B cell (primary cell): Measurements from ENCODE around the gene ZFR2. TPM values are rescaled to one million over a fixed set of nuclear protein-coding genes. Genes with fewer than 3 reads are reported as not detected.

Experiments used
- ATAC-seq: fragments of 200-7000 bp; cut with Tn5 transposase; one replicate; pipeline ENCODE4 v1.10.0; 2021; ENCODE audit warnings: low read depth, mild to moderate bottlenecking, moderate number of reproducible peaks, moderate library complexity
- CTCF ChIA-PET: fragments of 350-600 bp; sonication (Branson Sonifier 250); formaldehyde crosslinking; loops from one replicate; lab custom pipeline; 2021; ENCODE audit warnings: antibody characterized with exemption, inconsistent platforms; lab: Charles Lee
- POLR2A ChIA-PET: fragments of 350-600 bp; sonication (Branson Sonifier 250); formaldehyde crosslinking; loops from one replicate; lab custom pipeline; 2021; ENCODE audit warnings: antibody characterized with exemption; lab: Charles Lee
- DNase-seq: peaks from one replicate; pipeline ENCODE4 v3.0.0; 2013
- H2AFZ ChIP-seq: 2 replicates; pipeline ENCODE4 v1.6.1; 2012; ENCODE audit warnings: mild to moderate bottlenecking, low read depth, low read length; ENCODE audit not compliant: insufficient read depth, poor library complexity, severe bottlenecking
- H3K27ac ChIP-seq, 2 donors: 1 replicate in 1 of 2; 2 replicates in 1 of 2; pipeline ENCODE4 v1.5.1; 2012 to 2013; ENCODE audit warnings: low read length in 2 of 2, mild to moderate bottlenecking in 2 of 2, moderate library complexity in 1 of 2
- H3K27me3 ChIP-seq, 4 experiments: fragments of 200-600 bp in 1 of 4; sonication (generic) in 1 of 4; replicated peaks in 1 of 4; 1 replicate in 2 of 4; 2 replicates in 2 of 4; pipeline versions ENCODE4 v1.6.1 to v1.7.0; 2013 to 2016; ENCODE audit warnings: low read length in 3 of 4, mild to moderate bottlenecking in 2 of 4, mixed read lengths in 1 of 4, moderate library complexity in 1 of 4; ENCODE audit not compliant: insufficient read depth in 4 of 4, control insufficient read depth in 3 of 4; ENCODE audit errors: control extremely low read depth in 1 of 4
- H3K36me3 ChIP-seq, 2 experiments: replicated peaks in 1 of 2; 1 replicate in 1 of 2; 2 replicates in 1 of 2; pipeline versions ENCODE4 v1.6.1 to v1.7.1; 2013; ENCODE audit warnings: low read length in 1 of 2; ENCODE audit not compliant: insufficient read depth in 2 of 2, control insufficient read depth in 1 of 2; ENCODE audit errors: control extremely low read depth in 1 of 2, extremely low read depth in 1 of 2
- H3K4me1 ChIP-seq, 2 donors: fragments of 200-600 bp in 1 of 2; sonication (generic) in 1 of 2; 1 replicate in 1 of 2; 2 replicates in 1 of 2; pipeline versions ENCODE4 v1.5.1 to v1.6.1; 2013 to 2017; ENCODE audit warnings: low read length in 2 of 2; ENCODE audit not compliant: control insufficient read depth in 2 of 2, insufficient read depth in 2 of 2
- H3K4me2 ChIP-seq: replicated peaks from 2 replicates; pipeline ENCODE3; 2012; ENCODE audit warnings: mild to moderate bottlenecking, low read depth, low read length; ENCODE audit not compliant: poor library complexity, severe bottlenecking
- H3K4me3 ChIP-seq, 5 experiments: fragments of 200-600 bp in 1 of 5; sonication (generic) in 1 of 5; 1 replicate in 3 of 5; 2 replicates in 2 of 5; pipeline versions ENCODE4 v1.5.1 to v1.7.0; 2011 to 2016; ENCODE audit warnings: low read length in 4 of 5, mild to moderate bottlenecking in 4 of 5, low read depth in 2 of 5, control low read depth in 1 of 5, moderate library complexity in 1 of 5; ENCODE audit not compliant: insufficient read depth in 1 of 5; ENCODE audit errors: control extremely low read depth in 1 of 5, extremely low read depth in 1 of 5
- H3K79me2 ChIP-seq: fragments of 200-600 bp; sonication (generic); one replicate; pipeline ENCODE4 v1.6.0; 2016; ENCODE audit warnings: low read length; ENCODE audit not compliant: control insufficient read depth, insufficient read depth
- H3K9ac ChIP-seq: fragments of 200-600 bp; sonication (generic); 2 replicates; pipeline ENCODE4 v1.6.1; 2017; ENCODE audit warnings: mild to moderate bottlenecking, low read length, moderate library complexity
- H3K9me3 ChIP-seq, 3 donors: one replicate each; pipeline versions ENCODE4 v1.6.1 to v1.7.1; 2013; ENCODE audit warnings: low read length in 2 of 3; ENCODE audit not compliant: control insufficient read depth in 2 of 3, insufficient read depth in 1 of 3; ENCODE audit errors: control extremely low read depth in 1 of 3
- H4K20me1 ChIP-seq: 2 replicates; pipeline ENCODE4 v1.6.0; 2012; ENCODE audit warnings: mild to moderate bottlenecking, low read length; ENCODE audit not compliant: insufficient read depth, control insufficient read depth, poor library complexity, severe bottlenecking
- H3K27ac Mint-ChIP-seq: one replicate; pipeline ENCODE4 v1.8.0; 2021; ENCODE audit warnings: mixed read lengths
- H3K27me3 Mint-ChIP-seq: one replicate; pipeline ENCODE4 v1.8.0; 2021; ENCODE audit warnings: mixed read lengths
- H3K4me1 Mint-ChIP-seq: one replicate; pipeline ENCODE4 v1.8.0; 2021; ENCODE audit warnings: mixed read lengths
- H3K4me3 Mint-ChIP-seq: one replicate; pipeline ENCODE4 v1.8.0; 2021; ENCODE audit warnings: mixed read lengths
- H3K9me3 Mint-ChIP-seq: one replicate; pipeline ENCODE4 v1.8.0; 2022; ENCODE audit warnings: mixed read lengths; ENCODE audit not compliant: insufficient read depth
- EZH2 ChIP-seq: IDR thresholded peaks from 2 replicates; pipeline ENCODE4 v1.6.1; 2012; ENCODE audit warnings: borderline replicate concordance, low read depth, mild to moderate bottlenecking, moderate library complexity, low read length; ENCODE audit not compliant: insufficient read depth, poor library complexity, severe bottlenecking
- WGBS: methylation state at CpG from one replicate; pipeline ENCODE4 v1.1.5; 2013; ENCODE audit warnings: missing lambda C conversion rate; ENCODE audit not compliant: insufficient coverage; 5-methylcytosine and 5-hydroxymethylcytosine counted together
- intact Hi-C: fragments of 100-400 bp; cut with micrococcal nuclease; formaldehyde crosslinking; loops from one replicate; pipeline ENCODE4 v1.10.0; 2022
- polyA plus RNA-seq: library from polyadenylated mRNA; depleted of rRNA; stranded (reverse); fragments of >200 nt; gene quantifications from 2 replicates; pipeline ENCODE4 v1.2.3, GENCODE V29; 2012
- total RNA-seq, 2 donors: library from RNA; stranded (reverse); fragments of 120-200 nt in 1 of 2; gene quantifications; 1 replicate in 1 of 2; 2 replicates in 1 of 2; pipeline versions ENCODE4 v1.2.3 to v1.2.4, GENCODE V29; 2013 to 2022
- TF ChIP-seq, protein P1 (sequence below): fragments of 200-600 bp; IDR thresholded peaks from one replicate; pipeline ENCODE4 v1.8.0; 2022; ENCODE audit warnings: antibody characterized with exemption, mild to moderate bottlenecking

ZFR2 gene
- total and polyA plus RNA-seq, 2 donors (not counting 1 experiment from before 2014, with no cell fraction given), result 0.36 to 0.39 TPM

GRCh38 chr19:3839941-3840340 lies 28.9 kb downstream of the ZFR2 start:
- no peaks in the 10 kb centered on the region for H4K20me1 ChIP-seq
- H3K27ac ChIP-seq, result no peak overlapping the region
- no peak overlapping the region for H3K9ac ChIP-seq
- no peaks in the 10 kb centered on the region for H3K27me3 ChIP-seq
- no peak overlapping the region for H3K27ac Mint-ChIP-seq
- H3K79me2 ChIP-seq, result no peaks in the 10 kb centered on the region
- ATAC-seq (no peak), DNase-seq (no peak)
- no peak overlapping the region for H2AFZ ChIP-seq
- ChIA-PET CTCF (no interaction called here), POLR2A (interaction anchor here (0.6 kb wide), 1 partner anchor 35 kb away, joined by 3 read pairs; no protein-coding TSS in a partner anchor)
- intact Hi-C loops, result no loop called here
- H3K4me1 ChIP-seq, result no peaks in the 10 kb centered on the region
- no peaks in the 10 kb centered on the region for H3K9me3 Mint-ChIP-seq
- H3K36me3 ChIP-seq, result no peaks in the 10 kb centered on the region
- H3K4me3 Mint-ChIP-seq, result no peak overlapping the region
- TF ChIP-seq, protein P1, sequence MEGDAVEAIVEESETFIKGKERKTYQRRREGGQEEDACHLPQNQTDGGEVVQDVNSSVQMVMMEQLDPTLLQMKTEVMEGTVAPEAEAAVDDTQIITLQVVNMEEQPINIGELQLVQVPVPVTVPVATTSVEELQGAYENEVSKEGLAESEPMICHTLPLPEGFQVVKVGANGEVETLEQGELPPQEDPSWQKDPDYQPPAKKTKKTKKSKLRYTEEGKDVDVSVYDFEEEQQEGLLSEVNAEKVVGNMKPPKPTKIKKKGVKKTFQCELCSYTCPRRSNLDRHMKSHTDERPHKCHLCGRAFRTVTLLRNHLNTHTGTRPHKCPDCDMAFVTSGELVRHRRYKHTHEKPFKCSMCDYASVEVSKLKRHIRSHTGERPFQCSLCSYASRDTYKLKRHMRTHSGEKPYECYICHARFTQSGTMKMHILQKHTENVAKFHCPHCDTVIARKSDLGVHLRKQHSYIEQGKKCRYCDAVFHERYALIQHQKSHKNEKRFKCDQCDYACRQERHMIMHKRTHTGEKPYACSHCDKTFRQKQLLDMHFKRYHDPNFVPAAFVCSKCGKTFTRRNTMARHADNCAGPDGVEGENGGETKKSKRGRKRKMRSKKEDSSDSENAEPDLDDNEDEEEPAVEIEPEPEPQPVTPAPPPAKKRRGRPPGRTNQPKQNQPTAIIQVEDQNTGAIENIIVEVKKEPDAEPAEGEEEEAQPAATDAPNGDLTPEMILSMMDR, result no peak
- no peak for TF ChIP-seq EZH2
- no peaks in the 10 kb centered on the region for H3K4me1 Mint-ChIP-seq
- WGBS, result 71% methylated on average over 7 of the region's 13 CpGs
- peaks cover 0 to 3% (median 0%) of the 10 kb centered on the region in 3 donors for H3K9me3 ChIP-seq
- no peak overlapping the region for H3K4me3 ChIP-seq
- H3K27me3 Mint-ChIP-seq, result no peaks in the 10 kb centered on the region
- no peak overlapping the region for H3K4me2 ChIP-seq

DNA sequence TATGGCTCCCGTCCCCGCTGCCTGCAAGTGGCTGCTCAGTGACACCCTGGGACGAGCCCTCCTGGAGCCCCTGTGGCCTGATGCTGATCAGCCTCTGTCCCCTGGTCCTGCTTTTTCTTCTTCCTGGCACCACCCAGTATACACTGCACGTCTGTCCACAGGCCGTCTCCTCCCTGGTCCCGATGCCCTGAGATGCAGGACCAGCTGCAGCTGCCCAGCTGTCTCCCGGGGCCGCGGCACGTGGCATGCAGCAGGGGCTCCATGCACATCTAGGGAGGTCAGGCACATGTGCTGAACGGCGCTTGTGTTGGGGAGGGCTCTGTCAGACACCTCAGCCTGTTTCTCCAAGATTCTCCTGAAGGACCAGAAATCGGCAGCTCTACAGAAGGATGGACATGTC lies 30.2 kb downstream of the ZFR2 start:
- ChIA-PET CTCF (no interaction called here), POLR2A (no interaction called here)
- H3K4me3 Mint-ChIP-seq, result no peak overlapping the region
- ATAC-seq (no peak), DNase-seq (no peak)
- no peaks in the 10 kb centered on the region for H3K36me3 ChIP-seq
- H3K79me2 ChIP-seq, result no peaks in the 10 kb centered on the region
- H3K27ac ChIP-seq, result no peak overlapping the region
- H3K4me3 ChIP-seq, result no peak overlapping the region
- peaks cover 0 to 3% (median 0%) of the 10 kb centered on the region in 3 donors for H3K9me3 ChIP-seq
- no peaks in the 10 kb centered on the region for H4K20me1 ChIP-seq
- no peak overlapping the region for H3K27ac Mint-ChIP-seq
- no peak overlapping the region for H2AFZ ChIP-seq
- H3K4me1 Mint-ChIP-seq, result no peaks in the 10 kb centered on the region
- no peaks in the 10 kb centered on the region for H3K4me1 ChIP-seq
- no peak overlapping the region for H3K4me2 ChIP-seq
- no peaks in the 10 kb centered on the region for H3K27me3 Mint-ChIP-seq
- TF ChIP-seq, protein P1, result no peak
- TF ChIP-seq EZH2, result no peak
- H3K9me3 Mint-ChIP-seq, result no peaks in the 10 kb centered on the region
- no peaks in the 10 kb centered on the region for H3K27me3 ChIP-seq
- WGBS, result 91% methylated on average over 13 of the region's 13 CpGs
- no peak overlapping the region for H3K9ac ChIP-seq
- intact Hi-C loops, result no loop called here
